Gastrocnemius medialis (tissue), 4 donors: ENCODE measurements around the gene MPP2. TPM values are rescaled to one million over a fixed set of nuclear protein-coding genes. Genes with fewer than 3 reads are reported as not detected.

Experiments
- ATAC-seq, 2 donors: fragments of 150-250 bp; one replicate each; pipeline ENCODE4 v1.9.1; 2016
- DNase-seq, 2 donors: peaks; one replicate each; pipeline ENCODE4 v3.0.0-alpha.2; 2019
- H3K27ac ChIP-seq, 4 donors: fragments of 200-600 bp; sonication (generic); 1 replicate in 1 of 4; 2 replicates in 3 of 4; pipeline ENCODE4 v1.5.1; 2016 to 2018; ENCODE audit warnings: mild to moderate bottlenecking in 2 of 4, moderate library complexity in 1 of 4
- H3K27me3 ChIP-seq, 3 donors: fragments of 200-600 bp; sonication (generic) in 2 of 3; 1 replicate in 1 of 3; 2 replicates in 2 of 3; pipeline versions ENCODE4 v1.5.1 to v1.6.0; 2016 to 2019; ENCODE audit warnings: mild to moderate bottlenecking in 1 of 3, moderate library complexity in 1 of 3
- H3K36me3 ChIP-seq, 2 donors: fragments of 200-600 bp; sonication (generic) in 1 of 2; one replicate each; pipeline ENCODE4 v1.5.1; 2017 to 2018
- H3K4me1 ChIP-seq, 2 donors: fragments of 200-600 bp; sonication (generic) in 1 of 2; one replicate each; pipeline ENCODE4 v1.5.1; 2016 to 2017; ENCODE audit warnings: mild to moderate bottlenecking in 2 of 2
- H3K4me3 ChIP-seq, 4 donors: fragments of 200-600 bp; sonication (generic) in 3 of 4; 1 replicate in 1 of 4; 2 replicates in 3 of 4; pipeline ENCODE4 v1.5.1; 2016 to 2019; ENCODE audit warnings: mild to moderate bottlenecking in 2 of 4
- H3K9me3 ChIP-seq, 3 donors: fragments of 200-600 bp; sonication (generic) in 2 of 3; 1 replicate in 1 of 3; 2 replicates in 2 of 3; pipeline ENCODE4 v1.5.1; 2016 to 2019
- POLR2A ChIP-seq, 2 donors: fragments of 450-650 bp; IDR thresholded peaks; one replicate each; pipeline ENCODE4 v1.6.1; 2017; ENCODE audit warnings: antibody characterized with exemption in 2 of 2, mild to moderate bottlenecking in 2 of 2, moderate library complexity in 2 of 2
- in situ Hi-C, 4 donors: fragments of 200-750 bp; cut with MboI; loops; one replicate each; pipeline versions ENCODE4 v1.15.0 to v1.8.0; 2017; ENCODE audit warnings: low sequenced_read_pairs in 4 of 4
- intact Hi-C: fragments of 100-400 bp; cut with DNase I; formaldehyde crosslinking; loops from one replicate; pipeline ENCODE4 v1.15.1; 2023; ENCODE audit warnings: low total_unique reads
- total RNA-seq, 4 donors: library from RNA; depleted of rRNA; stranded (reverse); fragments of >200 nt; gene quantifications; one replicate each; pipeline versions ENCODE4 v1.1.0 to v1.2.3, GENCODE V29; 2016
- TF ChIP-seq, protein P1 (sequence below), 5 experiments: fragments of 450-650 bp in 3 of 5; fragments of 200-600 bp in 2 of 5; sonication (generic) in 2 of 5; IDR thresholded peaks in 4 of 5; conservative IDR thresholded peaks in 1 of 5; 1 replicate in 4 of 5; 2 replicates in 1 of 5; pipeline ENCODE4 v1.5.1; 2016 to 2019; ENCODE audit warnings: antibody characterized with exemption in 5 of 5, mild to moderate bottlenecking in 3 of 5, moderate library complexity in 3 of 5

The MPP2 gene
- total RNA-seq, 4 donors from 2014 or later = 0.39 to 3.2 (median 2.0) TPM; not detected in 1

DNA sequence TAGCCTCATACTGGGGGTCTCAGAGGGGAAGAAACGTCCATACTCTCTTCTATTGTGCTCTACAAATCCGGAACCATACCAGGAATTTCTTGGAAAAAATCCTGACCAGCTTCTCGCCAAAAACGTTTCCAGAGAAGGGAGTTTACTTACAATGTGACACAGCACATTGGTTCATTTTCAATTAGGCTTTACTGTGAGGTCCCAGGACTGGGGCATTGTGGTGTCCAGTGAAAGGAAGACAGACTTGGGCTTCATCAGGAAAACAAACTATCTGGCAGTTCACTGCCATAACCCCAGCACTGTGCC, 14.7 kb downstream of the MPP2 start:
- H3K36me3 ChIP-seq = no peaks in the 10 kb centered on the region
- TF ChIP-seq, protein P1, sequence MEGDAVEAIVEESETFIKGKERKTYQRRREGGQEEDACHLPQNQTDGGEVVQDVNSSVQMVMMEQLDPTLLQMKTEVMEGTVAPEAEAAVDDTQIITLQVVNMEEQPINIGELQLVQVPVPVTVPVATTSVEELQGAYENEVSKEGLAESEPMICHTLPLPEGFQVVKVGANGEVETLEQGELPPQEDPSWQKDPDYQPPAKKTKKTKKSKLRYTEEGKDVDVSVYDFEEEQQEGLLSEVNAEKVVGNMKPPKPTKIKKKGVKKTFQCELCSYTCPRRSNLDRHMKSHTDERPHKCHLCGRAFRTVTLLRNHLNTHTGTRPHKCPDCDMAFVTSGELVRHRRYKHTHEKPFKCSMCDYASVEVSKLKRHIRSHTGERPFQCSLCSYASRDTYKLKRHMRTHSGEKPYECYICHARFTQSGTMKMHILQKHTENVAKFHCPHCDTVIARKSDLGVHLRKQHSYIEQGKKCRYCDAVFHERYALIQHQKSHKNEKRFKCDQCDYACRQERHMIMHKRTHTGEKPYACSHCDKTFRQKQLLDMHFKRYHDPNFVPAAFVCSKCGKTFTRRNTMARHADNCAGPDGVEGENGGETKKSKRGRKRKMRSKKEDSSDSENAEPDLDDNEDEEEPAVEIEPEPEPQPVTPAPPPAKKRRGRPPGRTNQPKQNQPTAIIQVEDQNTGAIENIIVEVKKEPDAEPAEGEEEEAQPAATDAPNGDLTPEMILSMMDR (IDR thresholded peaks at IDR 0.05 in 4 of 5, conservative IDR thresholded peaks at IDR 0.05 in 1 of 5) = no peak
- no peak for TF ChIP-seq POLR2A (IDR thresholded peaks at IDR 0.05)
- ATAC-seq (no peak), DNase-seq (no peak)
- no peaks in the 10 kb centered on the region for H3K27me3 ChIP-seq
- in situ Hi-C loops = no loop called here
- H3K9me3 ChIP-seq = no peaks in the 10 kb centered on the region
- intact Hi-C loops = no loop called here
- no peaks in the 10 kb centered on the region for H3K4me1 ChIP-seq
- no peak overlapping the region for H3K27ac ChIP-seq
- H3K4me3 ChIP-seq = no peak overlapping the region

DNA sequence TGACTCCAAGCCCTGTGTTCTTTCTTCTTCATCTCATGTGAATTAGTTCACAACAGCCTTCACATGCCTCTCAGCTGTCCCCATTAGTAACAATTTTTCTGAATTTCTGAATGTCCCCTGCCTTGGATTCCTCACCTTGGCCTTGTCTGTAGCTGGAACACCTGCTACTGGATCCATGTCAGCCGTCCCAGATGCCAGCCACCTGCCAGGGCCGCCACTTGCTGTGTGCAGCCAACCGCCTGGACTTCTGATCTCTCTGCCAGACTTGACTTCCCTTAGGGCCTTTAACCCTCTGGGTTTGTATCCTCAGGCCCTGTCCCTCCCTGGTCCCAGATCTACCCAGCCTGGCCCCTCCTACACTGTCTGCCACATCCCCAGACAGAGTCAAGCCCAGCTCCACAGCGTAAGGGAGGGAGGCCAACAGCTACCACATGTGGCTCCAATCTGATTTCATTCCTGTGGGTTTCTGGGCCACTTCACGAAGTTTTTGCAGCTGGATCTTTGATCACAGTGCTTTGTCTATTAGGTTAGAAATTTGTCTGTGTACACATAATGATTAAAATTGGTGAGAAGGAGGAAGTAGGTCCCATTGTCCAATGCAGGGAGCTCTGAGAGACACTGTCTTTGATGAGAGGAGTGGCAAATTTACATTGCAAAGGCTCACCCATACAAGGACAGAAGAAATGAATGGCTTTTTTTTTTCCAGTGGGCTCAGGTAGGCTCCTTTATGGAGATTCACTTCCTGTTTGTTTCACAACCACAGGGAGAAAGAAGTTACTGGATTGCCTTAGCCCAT, 15.3 kb downstream of the MPP2 start:
- intact Hi-C loops = no loop called here

DNA sequence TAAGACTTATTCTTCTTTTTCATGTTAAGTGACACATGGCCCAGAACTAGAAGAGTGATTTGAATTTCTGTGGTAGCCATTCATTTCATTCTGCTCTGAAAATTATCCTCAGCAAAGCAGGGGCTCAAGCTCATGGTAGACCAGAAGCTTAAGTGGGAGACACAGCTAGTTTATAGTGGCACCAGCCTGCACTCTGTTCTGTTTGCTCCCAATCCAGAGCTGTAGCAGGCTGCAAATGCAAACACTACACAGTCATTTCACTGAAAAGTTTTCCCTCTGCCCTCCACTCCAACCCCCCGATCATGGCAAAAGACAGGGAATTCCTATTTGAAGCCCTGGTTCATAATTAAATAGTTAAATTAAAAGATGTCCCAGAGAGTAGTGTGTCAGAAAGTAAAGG, 17.1 kb downstream of the MPP2 start:
- H3K9me3 ChIP-seq = no peaks in the 10 kb centered on the region
- H3K36me3 ChIP-seq = no peaks in the 10 kb centered on the region
- in situ Hi-C loops = no loop called here
- H3K27ac ChIP-seq = no peak overlapping the region
- intact Hi-C loops = no loop called here
- TF ChIP-seq POLR2A (IDR thresholded peaks at IDR 0.05) = no peak
- TF ChIP-seq, protein P1 (IDR thresholded peaks at IDR 0.05 in 4 of 5, conservative IDR thresholded peaks at IDR 0.05 in 1 of 5) = no peak
- no peak for ATAC-seq
- H3K27me3 ChIP-seq = no peaks in the 10 kb centered on the region
- no peak for DNase-seq
- no peak overlapping the region for H3K4me3 ChIP-seq
- H3K4me1 ChIP-seq = no peaks in the 10 kb centered on the region

More for the DNA sequence above, 15.3 kb downstream of the MPP2 start:
- DNase-seq (no peak), ATAC-seq (no peak)
- Histone ChIP-seq H3K9me3 (no peaks in the 10 kb centered on the region), H3K27me3 (no peaks in the 10 kb centered on the region), H3K27ac (no peak overlapping the region), H3K4me1 (no peaks in the 10 kb centered on the region), H3K4me3 (no peak overlapping the region), H3K36me3 (no peaks in the 10 kb centered on the region)
- in situ Hi-C loops = no loop called here
- no peak for TF ChIP-seq POLR2A (IDR thresholded peaks at IDR 0.05)
- TF ChIP-seq, protein P1 (IDR thresholded peaks at IDR 0.05 in 4 of 5, conservative IDR thresholded peaks at IDR 0.05 in 1 of 5) = no peak

DNA sequence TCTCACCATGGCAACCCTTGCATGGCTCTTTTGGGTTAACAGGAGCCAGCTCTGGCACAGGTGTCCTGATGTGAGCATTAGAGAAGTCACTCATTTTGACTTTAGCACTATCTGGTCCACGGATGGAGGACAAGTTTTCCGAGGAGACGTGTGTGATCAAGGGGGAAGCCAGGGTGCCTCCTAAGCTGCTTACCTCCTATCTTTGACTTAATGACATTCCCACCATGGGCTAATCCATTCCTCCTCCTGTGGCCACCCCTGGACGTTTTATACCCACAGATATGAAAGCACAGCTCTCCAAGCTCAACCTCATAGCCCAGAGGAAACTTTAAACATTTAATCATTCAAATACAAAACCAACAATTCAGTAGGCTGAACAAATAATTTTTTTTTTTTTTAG, 18.8 kb downstream of the MPP2 start:
- in situ Hi-C loops (no loop called here), intact Hi-C loops (no loop called here)
- TF ChIP-seq, protein P1 (IDR thresholded peaks at IDR 0.05 in 4 of 5, conservative IDR thresholded peaks at IDR 0.05 in 1 of 5) = no peak
- no peak for TF ChIP-seq POLR2A (IDR thresholded peaks at IDR 0.05)
- DNase-seq (no peak), ATAC-seq (no peak)
- no peaks in the 10 kb centered on the region for H3K9me3 ChIP-seq
- H3K27me3 ChIP-seq = no peaks in the 10 kb centered on the region
- H3K36me3 ChIP-seq = no peaks in the 10 kb centered on the region
- no peaks in the 10 kb centered on the region for H3K4me1 ChIP-seq
- H3K4me3 ChIP-seq = no peak overlapping the region
- H3K27ac ChIP-seq = no peak overlapping the region
